ENCODE data around the gene DGCR2.
"Not testable (repeated sequence)": the region's sequence is repeated elsewhere in the genome, so short reads cannot be mapped to it uniquely, and the experiment has no call there.

DGCR2 gene

GRCh38 chr22:19122143-19122751 lies at the start of gene DGCR2:
Gene DGCR2 (minus strand): TSS chr22:19122412. CDS start chr22:19122206, 206 bp downstream.
- DNase-seq: peak; percentile 82

- DNase-seq: no peak
Observed at GRCh38 chr22:19169947-19170318, 47.7 kb upstream of the DGCR2 start.

DNA sequence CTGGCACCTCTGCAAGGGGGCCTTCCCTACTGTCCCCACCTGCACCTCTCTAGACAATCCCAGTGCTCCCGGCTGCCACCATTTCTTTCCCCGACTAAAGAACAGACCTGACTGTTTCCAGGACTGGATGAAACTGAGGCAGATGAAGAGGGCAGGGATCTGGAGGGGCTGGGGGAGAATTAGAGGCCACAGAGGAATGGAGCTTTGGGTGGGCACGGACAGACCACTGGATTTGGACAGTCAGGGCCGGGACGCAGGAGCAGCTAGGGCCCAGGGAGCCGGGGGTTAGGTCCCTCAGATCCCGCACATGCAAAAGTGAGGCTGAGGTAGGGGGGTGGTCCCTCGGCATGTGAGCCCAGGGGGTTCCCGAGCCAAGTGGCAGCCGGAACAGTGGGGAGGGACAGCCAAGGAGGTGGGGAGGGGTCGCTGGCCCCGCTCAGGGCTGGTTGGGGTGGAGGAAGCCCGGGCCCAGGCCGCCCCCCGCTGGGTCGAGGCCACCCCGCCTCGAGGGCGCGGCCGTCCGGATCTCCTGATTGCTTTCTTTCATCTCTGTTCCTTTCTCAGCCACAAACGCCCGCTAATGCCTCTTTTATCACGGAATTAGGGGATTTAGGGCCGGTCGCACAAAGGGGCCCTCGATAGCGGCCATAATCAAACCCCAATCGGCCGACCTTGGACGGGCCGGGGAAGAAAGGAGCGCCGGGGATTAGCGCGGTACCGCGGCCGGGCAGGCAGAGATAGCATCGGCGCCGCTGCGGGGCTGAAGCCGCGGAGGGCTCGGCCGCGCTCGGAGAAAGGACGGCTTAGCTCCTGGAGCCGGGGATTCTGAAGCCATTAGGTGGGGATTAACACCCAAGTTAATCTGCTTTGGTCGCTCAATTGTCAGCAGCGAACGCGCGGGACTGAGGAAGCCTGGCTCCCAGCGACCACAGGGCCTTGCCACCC lies 47.1 kb upstream of the DGCR2 start:
- DNase-seq: peak; percentile 3

DNA sequence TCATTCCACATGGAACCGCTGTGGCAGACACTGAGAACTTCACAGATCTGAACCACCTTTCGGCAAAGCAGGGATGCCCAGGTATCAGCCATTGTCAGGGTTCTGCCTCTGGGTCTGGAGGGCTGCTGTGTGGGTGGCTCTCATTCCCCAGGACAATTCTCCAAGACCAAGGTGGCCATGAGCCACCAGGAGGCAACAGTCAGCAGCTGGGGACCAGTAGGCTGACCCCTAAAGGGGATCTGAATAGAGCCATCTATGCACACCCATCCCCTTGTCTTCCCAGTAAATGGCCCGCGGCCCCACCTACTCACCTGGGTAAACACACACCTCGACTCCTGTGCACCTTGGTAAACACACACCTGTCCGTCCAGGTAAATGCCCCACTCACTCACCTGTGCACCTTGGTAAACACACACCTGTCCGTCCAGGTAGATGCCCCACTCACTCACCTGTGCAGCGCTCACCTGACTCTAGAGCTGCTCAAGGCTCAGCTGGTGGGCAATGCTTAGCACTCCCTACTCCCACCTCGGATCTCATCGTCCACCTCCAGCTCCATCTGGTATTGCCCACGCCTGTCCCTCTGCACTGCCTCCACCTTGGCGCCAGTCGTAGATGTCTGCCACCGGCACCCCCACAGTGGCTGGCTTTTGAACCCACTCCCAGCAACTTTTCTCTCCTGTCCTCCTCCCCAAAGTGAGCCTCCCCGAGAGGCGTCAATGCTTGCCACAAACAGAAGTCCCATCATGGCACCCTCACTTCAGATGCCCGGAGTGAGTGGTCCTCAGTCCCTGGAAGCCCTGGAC lies 46.1 kb upstream of the DGCR2 start:
- DNase-seq: no peak

GRCh38 chr22:19167106-19167869 lies 45.1 kb upstream of the DGCR2 start:
- DNase-seq: no peak

DNA sequence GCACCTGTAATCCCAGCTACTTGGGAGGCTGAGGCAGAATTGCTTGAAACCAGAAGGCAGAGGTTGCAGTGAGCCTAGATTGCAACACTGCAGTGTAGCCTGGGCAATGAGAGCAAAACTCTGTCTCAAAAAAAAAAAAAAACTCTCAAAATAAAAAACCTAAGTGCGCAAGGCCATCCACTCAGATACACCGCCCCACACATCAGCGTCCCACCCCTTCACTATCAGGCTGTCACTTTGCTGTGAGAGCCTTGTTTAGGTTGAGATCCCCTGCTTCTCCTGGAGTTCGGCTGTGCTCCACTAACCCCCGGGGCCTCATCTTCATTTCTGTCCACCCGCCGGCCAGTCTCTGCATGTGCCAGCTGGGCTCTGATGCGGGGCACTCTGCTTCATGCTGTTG lies 44.2 kb upstream of the DGCR2 start:
- DNase-seq: peak; percentile 7

GRCh38 chr22:19164425-19164824 lies 42.2 kb upstream of the DGCR2 start:
- DNase-seq: no peak

GRCh38 chr22:19158649-19159048 lies 36.4 kb upstream of the DGCR2 start:
- not testable (repeated sequence) for DNase-seq

- DNase-seq: not testable (repeated sequence)
Observed at GRCh38 chr22:19156109-19156508, 33.9 kb upstream of the DGCR2 start.

DNA sequence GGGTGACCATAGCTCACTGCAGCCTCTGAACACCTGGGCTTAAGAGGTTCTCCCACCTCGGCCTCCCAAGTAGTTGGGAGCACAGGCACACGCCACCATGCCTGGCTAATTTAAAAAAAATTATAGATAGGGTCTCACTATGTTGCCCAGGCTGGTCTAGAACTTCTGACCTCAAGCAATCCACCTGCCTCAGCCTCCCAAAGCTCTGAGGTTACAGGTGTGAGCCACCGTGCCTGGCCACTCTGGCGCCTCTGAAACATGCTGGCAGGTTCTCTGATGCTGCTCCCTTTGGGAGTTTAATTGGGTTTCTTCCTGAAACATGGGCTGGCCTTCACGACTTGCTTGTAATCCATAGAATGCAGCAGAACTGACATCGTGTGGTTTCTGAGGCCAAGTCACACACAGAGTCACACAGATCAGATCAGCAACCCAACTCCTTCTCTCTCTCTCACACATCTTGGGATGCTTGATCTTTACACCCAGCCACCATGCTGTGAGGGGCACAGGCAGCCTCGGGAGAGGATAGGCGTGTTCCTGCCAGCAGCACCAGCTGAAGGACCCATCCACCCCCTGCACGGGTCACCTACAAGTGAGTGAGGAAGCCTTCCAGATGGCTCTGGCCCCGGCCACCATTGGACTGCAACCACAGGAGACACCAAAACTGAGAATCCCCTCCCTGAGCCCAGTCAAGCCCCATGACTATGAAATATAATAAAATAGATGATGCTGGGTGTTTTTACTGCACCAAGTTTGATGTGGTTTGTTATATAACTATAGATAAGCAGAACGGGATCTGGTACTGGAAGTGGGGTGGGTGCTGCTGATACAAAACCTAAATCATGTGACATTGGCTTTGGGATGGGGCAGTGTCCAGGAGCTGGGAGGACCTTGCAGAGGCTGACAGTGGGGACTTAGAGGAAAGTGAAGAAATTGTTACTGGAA lies 31.0 kb upstream of the DGCR2 start:
- DNase-seq: no peak

DNA sequence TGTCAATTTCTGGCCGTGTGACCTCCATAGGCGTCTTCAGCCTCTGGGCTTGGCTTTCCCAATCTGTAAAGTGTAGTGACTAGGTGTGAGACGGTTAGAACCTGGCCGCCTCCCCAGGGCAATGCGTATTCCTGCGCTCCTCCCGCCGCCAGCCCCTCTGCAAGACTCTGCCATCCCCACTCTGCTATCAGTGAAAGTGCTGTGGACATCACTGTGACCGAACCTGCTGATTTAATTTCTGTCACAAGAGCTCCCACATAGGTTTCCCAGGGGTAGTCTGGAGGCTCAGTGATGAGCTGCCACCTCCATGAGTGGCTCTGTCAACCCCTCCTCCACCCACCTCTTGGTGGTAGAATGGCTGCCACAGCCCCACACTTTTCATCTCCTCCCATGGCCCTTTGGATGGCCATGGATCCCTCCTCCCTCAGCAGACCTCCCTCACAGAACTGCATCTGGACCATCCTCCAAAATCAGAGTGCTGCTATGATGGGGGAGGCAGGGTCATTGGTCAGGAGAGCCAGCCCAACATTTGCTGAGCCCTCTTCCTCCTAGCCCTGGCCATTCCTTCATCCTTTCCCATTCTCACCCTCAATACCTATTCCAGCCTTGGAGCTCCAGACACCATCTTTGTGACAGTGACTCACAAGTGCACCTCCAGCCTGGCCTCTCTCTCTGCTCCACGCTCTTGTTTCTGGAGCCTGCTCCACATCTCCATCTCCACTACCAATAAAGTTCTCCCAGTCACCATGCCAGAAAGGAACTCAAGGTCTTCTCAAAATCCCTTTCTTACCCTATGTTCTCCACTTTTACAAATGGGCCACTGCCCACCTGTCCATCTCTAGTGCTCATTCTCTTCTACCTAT lies 29.3 kb upstream of the DGCR2 start:
- DNase-seq: no peak

DNA sequence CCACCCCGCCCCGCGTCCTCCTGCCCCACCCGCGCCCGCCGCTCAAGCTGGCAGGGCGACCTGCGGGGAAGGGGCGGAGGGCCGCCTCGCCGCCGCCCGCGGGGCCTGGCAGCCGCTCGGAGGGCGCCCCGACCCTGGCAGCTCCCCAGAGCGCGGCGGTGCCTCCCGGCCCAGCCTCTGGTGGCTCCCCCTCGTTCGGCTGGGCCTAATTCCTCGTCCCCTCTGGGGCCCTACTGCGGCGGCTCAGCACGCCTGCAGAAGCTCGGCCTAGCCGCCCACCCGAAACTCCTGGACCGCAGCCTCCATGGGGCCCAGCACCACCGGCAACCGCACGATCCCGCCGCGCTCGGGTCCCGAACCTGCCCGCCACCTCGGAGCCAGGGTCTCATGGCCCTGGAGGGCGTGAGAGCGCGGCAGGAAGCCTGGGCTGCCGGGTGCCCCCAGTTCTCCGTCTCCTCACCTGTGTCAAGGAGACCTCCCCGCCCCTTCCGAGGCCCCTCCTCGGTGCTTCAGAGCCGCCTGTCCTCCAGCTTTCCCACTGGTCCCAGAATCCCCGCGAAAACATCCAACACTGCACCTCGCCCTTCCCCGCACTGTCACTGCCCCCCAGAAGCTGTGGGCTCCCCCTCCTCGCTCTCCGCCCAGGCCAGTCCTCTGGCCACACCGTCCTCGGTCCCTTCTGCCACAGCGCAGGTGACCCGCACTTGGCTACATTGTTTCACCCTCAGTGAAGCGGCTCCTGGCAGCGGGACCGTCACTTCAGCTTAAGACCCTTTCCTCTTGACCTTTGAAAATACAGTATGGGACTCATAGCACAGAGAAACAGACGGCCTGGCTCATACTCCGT lies 28.5 kb upstream of the DGCR2 start:
- no peak for DNase-seq

- DNase-seq: no peak
Observed at GRCh38 chr22:19149991-19150390, 27.8 kb upstream of the DGCR2 start, which contains the start of gene GSC2. Gene GSC2 (minus strand): TSS chr22:19150292. CDS start chr22:19150283, 9 bp downstream.

- DNase-seq: no peak
Observed at GRCh38 chr22:19149047-19149883, 27.1 kb upstream of the DGCR2 start.

DNA sequence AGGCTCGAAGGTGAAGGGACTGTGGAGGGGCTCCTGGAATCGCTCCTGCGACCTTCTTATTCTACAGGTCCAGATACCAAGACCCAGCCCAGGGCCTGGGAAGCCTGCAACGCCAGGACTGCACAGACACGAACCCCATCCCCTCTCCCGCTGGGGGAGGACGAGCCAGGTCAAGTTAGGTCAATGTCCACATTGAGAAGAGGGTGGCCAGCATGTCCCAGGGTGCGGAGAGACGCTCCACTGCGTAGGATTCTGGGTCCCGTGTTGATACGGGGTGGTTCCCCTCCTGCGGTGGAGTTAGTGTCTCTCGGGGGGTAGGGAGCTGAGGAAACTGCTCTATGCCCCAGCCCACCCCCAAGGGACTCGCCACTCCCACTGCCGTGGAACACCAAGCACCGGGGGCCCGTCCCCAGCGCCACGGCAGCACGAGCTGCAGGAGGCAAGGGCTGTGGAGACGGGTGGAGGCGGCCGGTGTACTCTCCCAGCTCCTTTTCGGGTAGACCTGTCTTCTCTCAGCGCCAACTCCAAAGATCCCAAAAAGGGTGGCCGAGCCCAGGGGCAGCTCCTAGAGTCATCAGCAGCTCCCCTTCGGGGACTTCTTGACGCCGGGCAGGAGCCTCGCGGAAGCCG lies 26.3 kb upstream of the DGCR2 start:
- no peak for DNase-seq

GRCh38 chr22:19147195-19147780 lies 25.1 kb upstream of the DGCR2 start:
- DNase-seq: peak; percentile 15

- no peak for DNase-seq
Observed at GRCh38 chr22:19146215-19146968, 24.2 kb upstream of the DGCR2 start.

All from NCI-H524 treated with DMSO at 0.1 percent for 48 hours (cell line).